Measurements from ENCODE around the gene TMEM9.

TMEM9 gene
- 9.6 to 12.0 (median 9.8) reads per million in 4 donors for total RNA-seq

DNA sequence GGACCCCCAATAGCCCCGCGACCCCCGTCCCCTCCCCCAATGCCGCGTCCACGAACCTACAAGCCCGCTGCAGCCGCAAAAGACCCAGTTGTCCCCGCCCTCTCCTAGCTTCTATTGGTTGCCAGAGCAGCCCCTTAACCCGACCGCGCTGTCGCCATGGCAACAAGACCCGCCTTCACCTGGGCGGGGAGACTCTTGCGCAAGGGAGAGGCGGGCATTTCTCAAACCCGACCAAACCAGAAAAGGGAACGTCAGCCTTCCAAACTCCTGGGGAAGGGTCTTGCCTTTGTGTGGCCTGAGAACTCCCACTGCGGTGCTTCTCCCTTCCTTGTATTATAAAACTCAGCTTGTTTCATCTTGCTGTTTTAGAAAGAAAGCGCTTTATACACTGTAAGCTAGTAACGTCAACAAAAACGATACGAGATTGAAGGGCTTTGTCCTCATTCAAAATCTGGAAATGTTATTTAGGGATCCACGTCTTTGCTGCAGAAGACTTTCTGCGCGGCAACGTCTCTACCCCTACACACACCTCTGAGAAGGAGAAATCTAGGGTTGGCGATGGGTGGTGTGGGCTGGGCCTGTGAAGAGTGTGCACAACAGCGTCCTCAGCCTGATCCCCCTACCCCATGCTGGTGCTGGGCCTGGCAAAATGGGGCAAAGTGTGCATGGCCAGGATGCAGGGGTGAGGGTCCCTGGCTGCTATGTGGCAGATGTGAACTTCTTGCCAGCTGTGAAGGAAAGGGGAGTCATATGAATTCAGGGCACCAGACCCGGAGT, at the start of gene TMEM9:
Gene TMEM9 (minus strand): TSS at position 86 of the 777 bp plus-strand sequence. CDS start 551 bp downstream, outside the sequence.
- peak; percentile 93 to 98 (median 95) for DNase-seq

DNA sequence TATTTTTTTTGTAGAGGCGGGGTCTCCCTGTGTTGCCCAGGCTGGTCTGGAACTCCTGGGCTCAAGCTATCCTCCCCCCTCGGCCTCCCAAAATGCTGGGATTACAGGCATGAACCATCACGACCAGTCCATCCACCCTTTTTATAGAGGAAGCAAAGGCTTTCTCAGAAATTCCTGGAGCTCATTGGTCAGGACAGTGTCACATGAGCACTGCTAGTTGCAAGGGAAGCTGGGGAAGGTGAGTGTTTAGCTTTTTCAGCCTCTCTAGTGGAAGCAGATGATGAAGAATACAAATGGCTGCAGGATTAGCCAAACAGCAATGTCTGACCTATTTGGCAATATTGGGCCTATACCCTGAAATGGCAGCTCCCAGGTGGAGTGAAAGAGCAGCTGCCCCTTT, 44.3 kb upstream of the TMEM9 start:
- DNase-seq, result no peak

- no peak for DNase-seq
These were observed 39.8 kb upstream of the TMEM9 start for GRCh38 chr1:201194046-201194445.

DNA sequence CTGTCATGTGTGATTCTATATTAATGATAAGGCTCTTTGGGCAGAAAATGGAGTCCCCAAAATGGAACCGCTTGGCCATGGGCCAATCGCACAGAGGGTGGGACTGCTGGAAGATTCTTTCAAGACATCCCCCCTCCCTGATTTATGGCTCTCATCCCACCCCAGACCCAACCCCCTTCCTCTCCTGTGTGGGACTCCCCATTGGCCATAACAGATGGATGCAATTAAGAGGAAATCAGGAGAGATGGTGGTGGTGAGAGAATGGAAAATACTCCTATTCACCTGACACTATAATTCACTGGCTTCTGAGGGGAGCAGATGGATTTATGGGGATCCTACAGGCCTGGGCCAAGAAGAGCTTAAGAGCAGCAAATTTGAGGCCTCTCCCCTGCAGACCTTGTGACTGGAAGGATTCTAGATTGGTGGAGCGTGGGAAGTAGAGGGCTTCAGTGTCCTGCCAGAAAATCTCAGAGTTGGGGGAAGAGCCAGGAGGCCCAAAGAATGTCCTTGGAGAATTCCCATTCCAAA, 38.1 kb upstream of the TMEM9 start:
- no peak for DNase-seq

DNA sequence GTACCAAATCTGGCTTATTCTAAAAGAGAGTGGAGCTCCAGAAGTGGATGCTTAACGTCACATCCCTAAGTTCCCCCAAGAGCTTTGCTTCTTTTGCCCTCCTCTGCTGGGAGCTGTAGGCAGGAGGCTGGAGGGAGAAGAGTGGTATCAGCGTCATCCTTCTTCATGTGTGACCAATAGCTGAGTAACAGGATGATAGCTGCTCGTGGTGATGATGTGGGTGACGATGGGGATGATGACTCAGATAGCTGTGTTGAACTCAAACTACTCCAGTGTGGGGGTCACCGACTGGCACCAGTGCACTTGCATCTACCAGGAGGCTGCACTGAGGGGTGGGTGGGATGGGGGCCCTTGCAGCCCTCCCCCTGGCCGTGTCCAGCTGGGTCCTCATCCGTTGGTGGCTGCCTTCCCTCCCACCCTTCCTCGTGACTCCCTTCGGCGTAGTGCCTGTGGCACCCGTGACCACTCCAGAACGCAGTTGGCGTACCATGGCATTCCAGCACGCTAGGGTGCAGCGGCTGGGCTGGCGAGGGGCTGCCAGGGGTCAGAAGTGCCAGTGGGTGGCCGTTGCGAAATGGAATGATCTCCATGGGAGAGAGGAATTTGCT, 37.5 kb upstream of the TMEM9 start:
- no peak for DNase-seq

DNA sequence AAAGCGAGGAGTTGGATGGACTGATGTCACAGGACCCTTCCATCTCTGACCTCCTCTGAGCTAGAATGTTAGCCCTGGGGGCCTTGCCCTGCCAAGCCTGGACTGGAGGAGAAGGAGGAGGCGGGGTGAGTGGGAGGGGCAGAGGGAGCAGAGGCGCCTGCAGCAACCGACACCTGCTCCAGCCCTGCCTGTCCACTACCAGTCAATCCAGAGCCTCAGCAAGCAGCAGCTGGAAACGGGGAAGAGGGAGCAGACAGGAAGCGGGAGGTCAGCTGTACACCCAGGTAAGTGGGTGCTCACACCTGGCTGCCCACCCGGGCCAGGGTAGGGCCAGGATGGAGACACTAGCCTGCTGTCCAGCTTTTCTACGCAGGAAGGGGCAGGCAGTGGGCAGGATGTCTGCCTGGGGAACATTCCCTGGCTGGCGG, 36.4 kb upstream of the TMEM9 start, which contains the start of gene IGFN1:
Gene IGFN1 (plus strand): TSS at position 201 of the 428 bp plus-strand sequence. CDS start 2,470 bp downstream, outside the sequence.
- DNase-seq, result no peak

- DNase-seq, result no peak
These were observed 35.7 kb upstream of the TMEM9 start for GRCh38 chr1:201190005-201190404.

GRCh38 chr1:201189085-201189484, 34.8 kb upstream of the TMEM9 start:
- DNase-seq, result no peak

DNA sequence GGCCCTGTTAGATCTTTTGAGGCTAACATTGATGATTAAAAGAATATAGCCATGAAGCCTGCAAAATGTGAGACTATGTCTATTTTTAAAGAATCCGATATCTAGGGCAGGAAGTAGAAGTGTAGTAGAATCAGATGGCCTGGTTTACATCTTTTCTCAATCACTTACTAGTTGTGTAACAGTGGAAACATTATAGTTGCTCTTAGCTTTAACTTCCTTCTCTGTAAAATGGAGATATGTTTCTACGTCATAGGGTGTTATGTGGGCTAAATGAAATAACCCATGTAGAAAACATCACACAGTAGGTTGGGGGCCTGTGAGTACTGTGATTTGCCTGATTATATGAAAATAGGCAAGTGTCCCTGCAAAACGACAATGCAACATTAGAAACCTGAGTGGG, 31.9 kb upstream of the TMEM9 start:
- no peak for DNase-seq

DNA sequence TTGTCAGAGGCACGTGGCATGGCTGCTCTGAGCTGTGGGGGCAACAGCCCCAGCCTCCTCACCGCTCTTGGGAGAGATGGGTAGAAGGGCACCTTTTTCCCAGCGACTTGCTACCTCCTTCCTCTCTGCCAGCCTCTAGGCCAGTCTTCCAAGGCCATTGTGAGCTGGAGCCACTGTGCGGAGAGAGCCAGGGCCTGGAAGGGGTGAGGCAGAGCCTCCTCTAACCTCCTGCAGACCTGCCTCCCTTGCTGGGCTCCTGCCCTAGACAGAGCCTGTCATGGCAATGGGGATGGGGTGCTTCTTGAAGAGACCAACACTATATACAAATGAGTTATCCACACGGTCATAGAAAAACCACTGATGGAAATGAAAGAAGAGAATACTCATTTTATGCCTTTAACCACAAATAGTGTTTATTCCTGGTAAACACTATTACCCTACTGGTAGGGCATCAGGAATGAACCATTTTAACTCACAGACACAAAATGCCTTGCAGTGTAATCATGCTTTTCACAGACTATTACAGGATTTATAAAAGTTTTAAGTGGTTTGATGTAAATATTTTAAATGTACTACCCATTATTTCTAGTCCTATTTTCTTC, 31.4 kb upstream of the TMEM9 start:
- no peak for DNase-seq

DNA sequence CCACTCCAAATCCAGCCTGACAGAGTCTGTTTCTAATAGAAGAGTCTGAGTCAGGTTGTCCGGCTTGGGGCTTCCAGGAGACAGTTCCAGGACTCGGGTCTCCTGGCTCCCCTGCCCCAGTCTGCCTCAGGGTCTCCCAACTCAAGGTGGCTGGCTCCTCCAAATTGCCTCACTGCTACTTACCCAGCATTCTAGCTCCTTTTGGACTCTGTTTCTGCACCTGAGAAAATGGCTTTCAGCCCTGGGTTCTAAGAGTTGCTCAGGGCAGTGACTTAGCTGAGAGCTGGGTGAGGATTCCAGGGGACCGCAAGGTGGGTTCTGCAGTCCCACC, 30.8 kb upstream of the TMEM9 start:
- DNase-seq, result no peak

- no peak for DNase-seq
These were observed 30.2 kb upstream of the TMEM9 start for GRCh38 chr1:201184307-201185122.

DNA sequence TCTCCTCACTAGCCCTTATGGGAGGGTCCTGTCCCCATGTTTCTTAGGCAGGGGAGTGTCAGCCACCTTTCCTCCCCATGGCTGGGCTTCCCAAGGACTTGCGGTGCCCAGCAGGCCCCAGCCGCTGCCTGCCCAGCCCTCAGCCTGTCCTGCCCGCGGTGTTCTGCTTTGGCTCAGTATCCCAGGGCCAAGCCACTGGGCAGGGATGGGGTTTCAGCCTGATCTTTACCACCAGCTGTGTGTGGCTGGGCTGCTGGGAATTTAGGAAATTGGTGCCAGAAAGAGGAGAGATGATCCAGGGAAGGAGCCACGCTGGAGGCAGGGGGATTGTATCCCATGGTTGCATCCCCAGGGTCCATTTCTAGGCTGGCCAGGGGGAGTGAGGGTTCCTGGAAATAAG, 29.5 kb upstream of the TMEM9 start:
- no peak for DNase-seq

GRCh38 chr1:201183209-201183608, 28.9 kb upstream of the TMEM9 start:
- no peak for DNase-seq

DNA sequence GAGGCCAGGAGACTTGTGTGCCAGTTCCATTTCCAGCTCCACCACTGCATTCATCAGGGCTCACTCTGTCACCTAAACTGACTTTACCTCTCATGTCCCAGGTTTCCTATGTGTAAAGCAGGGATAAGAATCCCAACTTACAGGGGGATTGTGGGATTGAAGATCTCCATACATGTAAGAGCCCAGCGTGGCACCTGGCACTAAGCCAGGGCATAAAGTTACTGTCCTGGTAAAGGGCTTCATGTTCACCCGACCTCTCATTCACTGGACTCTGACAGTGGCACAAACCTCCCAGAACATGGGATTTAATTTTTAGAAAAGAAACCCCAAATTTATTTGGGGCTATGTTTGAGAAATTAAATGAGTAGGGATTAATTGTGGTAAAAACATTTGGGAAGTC, 27.5 kb upstream of the TMEM9 start:
- no peak for DNase-seq

GRCh38 chr1:201181323-201181722, 27.0 kb upstream of the TMEM9 start:
- no peak for DNase-seq

- no peak for DNase-seq
These were observed 26.6 kb upstream of the TMEM9 start for GRCh38 chr1:201180901-201181300.

DNA sequence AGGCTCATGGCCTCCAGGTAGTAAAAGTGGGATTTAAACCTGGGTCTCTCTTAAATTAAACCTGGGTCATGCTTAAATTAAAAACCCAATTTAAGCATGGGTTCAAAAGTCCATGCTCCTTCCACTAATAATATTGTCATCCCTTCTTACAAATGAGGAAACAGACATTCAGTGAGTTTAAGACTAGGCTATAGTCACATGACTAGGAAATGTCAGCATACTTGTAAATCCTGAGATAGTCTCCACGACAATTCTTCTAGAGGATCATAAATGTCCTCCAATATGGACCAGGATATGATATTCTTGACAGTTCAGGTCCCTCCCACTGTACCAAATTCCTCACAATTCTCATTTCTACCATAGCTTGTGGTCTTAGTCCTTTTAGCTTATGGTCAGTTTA, 25.9 kb upstream of the TMEM9 start:
- DNase-seq, result no peak

- no peak for DNase-seq
These were observed 24.4 kb upstream of the TMEM9 start for GRCh38 chr1:201178718-201179117.

- no peak for DNase-seq
These were observed 22.7 kb upstream of the TMEM9 start for GRCh38 chr1:201176940-201177339.

DNA sequence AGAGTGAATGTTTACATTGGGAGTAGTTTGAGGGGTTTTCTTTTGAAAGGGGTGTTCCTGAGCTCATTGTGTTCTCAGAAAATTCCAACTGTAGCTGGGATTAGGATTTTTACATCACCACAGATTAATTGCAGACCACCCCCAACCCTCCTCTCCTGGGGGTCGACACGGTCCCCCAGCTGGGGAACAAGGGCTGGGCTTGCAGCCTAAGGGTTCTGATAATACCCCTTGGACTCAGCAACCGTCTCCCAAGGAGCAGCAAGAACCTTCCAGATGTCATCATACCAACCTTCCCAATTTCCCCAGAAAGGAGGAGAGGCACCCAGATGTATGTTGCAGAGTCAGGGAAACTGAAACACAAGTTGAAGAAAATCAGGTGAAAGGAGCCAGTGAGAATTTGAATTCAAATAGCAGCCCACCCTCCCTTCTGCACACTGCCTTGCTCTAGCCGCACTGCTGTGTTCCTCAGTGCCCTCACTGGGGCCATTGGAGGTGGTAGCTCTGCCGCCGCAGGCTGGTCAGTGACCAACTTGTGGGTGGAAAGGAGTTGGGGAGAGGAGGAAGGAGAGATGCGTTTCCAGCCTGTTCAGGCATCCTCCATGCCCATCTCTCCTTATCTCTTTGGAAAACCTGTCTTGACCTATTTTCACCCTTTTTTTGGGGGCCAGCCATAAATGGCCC, 21.7 kb upstream of the TMEM9 start:
- no peak for DNase-seq

DNA sequence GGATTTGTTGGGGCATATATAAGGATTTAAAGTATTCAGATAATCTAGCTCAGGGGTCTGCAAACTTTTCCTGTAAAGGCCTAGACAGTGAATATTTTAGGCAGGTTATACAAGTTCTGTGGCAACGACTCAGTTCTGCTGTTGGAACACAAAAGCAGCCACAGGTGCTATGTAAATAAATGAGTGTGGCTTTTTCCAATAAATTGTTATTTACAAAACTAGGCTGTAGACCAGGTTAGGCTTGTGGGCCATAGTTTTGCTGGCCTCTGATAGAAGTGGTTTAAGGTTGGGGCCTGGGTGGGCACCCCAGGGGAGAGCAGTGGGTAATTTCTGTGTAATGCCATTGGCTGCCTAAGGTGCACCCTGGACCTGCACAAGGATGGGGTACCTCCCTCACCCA, 19.5 kb upstream of the TMEM9 start:
- DNase-seq, result no peak

All from T-helper 1 cell (primary cell).